IPS DF 6.9 (cell line): ENCODE results near the gene CYP4V2.

Source experiments
- DNase-seq: peaks from one replicate; pipeline ENCODE4 v3.0.0-alpha.2; 2013; ENCODE audit warnings: low read depth, low spot score
- H3K27ac ChIP-seq: one replicate; pipeline ENCODE4 v1.5.1; 2013; ENCODE audit warnings: low read length, control low read depth
- H3K27me3 ChIP-seq: 2 replicates; pipeline ENCODE4 v1.6.1; 2013; ENCODE audit warnings: mild to moderate bottlenecking, low read length; ENCODE audit not compliant: control insufficient read depth, insufficient read depth
- H3K36me3 ChIP-seq: 2 replicates; pipeline ENCODE4 v1.6.1; 2013; ENCODE audit warnings: low read length; ENCODE audit not compliant: control insufficient read depth, insufficient read depth
- H3K4me1 ChIP-seq: 2 replicates; pipeline ENCODE4 v1.6.1; 2013; ENCODE audit warnings: low read length; ENCODE audit not compliant: control insufficient read depth, insufficient read depth
- H3K4me3 ChIP-seq: 2 replicates; pipeline ENCODE4 v1.5.1; 2013; ENCODE audit warnings: mild to moderate bottlenecking, low read length
- H3K9me3 ChIP-seq: 2 replicates; pipeline ENCODE4 v1.6.1; 2013; ENCODE audit warnings: low read length, inconsistent platforms; ENCODE audit not compliant: control insufficient read depth, insufficient read depth
- WGBS: extraction: QIAGEN DNeasy Blood & Tissue Kit; methylation state at CpG from one replicate; pipeline ENCODE4 v1.1.7; 2013; ENCODE audit warnings: mixed read lengths, missing lambda C conversion rate; ENCODE audit not compliant: insufficient read length, insufficient coverage; 5-methylcytosine and 5-hydroxymethylcytosine counted together

CYP4V2 gene

GRCh38 chr4:186203406-186203805 is 12.0 kb downstream of the CYP4V2 start:
- Histone ChIP-seq H3K27me3 (no peaks in the 10 kb centered on the region), H3K36me3 (no peaks in the 10 kb centered on the region), H3K4me1 (no peaks in the 10 kb centered on the region), H3K27ac (no peak overlapping the region), H3K4me3 (no peak overlapping the region), H3K9me3 (no peaks in the 10 kb centered on the region)
- WGBS, result no CpG with 5 or more reads among the region's 12 CpGs
- no peak for DNase-seq

DNA sequence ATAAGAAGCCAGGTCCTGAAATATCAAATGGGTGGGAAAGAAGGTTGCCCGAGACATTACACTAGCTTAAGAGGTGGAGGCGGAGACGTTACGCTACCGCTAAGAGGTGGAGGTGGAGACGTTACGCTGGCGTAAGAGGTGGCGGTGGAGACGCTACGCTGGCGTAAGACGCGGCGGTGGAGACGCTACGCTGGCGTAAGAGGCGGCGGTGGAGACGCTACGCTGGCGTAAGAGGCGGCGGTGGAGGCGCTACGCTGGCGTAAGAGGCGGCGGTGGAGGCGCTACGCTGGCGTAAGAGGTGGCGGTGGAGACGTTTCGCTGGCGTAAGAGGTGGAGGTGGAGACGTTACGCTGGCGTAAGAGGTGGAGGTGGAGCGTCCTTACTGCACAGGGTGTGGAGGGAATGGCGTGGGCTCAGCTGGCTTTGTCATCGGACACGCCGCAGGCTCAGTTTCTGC is 12.8 kb downstream of the CYP4V2 start:
- H3K9me3 ChIP-seq, result no peaks in the 10 kb centered on the region
- H3K27me3 ChIP-seq, result no peaks in the 10 kb centered on the region
- H3K4me3 ChIP-seq, result no peak overlapping the region
- no peaks in the 10 kb centered on the region for H3K36me3 ChIP-seq
- no peak for DNase-seq
- no peak overlapping the region for H3K27ac ChIP-seq
- WGBS, result no CpG with 5 or more reads among the region's 45 CpGs
- H3K4me1 ChIP-seq, result no peaks in the 10 kb centered on the region

- WGBS, result no CpG with 5 or more reads among the region's 13 CpGs
- Histone ChIP-seq H3K27ac (no peak overlapping the region), H3K9me3 (no peaks in the 10 kb centered on the region; the same call in 1 of the 2 replicates), H3K36me3 (no peaks in the 10 kb centered on the region), H3K27me3 (no peaks in the 10 kb centered on the region), H3K4me1 (no peaks in the 10 kb centered on the region), H3K4me3 (no peak overlapping the region)
- DNase-seq, result no peak
Measured at GRCh38 chr4:186204686-186205085, 13.3 kb downstream of the CYP4V2 start.

DNA sequence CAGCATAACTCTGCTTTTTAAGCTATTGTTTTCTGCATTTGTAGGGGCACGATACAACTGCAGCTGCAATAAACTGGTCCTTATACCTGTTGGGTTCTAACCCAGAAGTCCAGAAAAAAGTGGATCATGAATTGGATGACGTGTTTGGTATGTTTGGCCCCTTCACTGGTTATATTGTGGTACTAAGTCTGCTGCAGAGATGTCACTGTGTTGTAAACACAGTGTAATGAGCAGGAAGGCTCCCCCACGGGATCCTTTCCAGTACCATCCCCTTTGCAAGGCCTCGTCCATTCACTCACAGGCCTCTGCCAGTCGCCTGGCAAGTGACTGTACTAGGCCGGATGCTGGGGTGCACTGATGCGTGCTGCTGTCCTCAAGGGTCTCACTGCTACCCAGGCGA is 13.8 kb downstream of the CYP4V2 start:
- WGBS, result no CpG with 5 or more reads among the region's 8 CpGs
- no peaks in the 10 kb centered on the region for H3K27me3 ChIP-seq
- H3K36me3 ChIP-seq, result no peaks in the 10 kb centered on the region
- H3K4me3 ChIP-seq, result no peak overlapping the region
- no peaks in the 10 kb centered on the region for H3K4me1 ChIP-seq
- no peak for DNase-seq
- H3K9me3 ChIP-seq, result no peaks in the 10 kb centered on the region; the same call in 1 of the 2 replicates
- no peak overlapping the region for H3K27ac ChIP-seq

DNA sequence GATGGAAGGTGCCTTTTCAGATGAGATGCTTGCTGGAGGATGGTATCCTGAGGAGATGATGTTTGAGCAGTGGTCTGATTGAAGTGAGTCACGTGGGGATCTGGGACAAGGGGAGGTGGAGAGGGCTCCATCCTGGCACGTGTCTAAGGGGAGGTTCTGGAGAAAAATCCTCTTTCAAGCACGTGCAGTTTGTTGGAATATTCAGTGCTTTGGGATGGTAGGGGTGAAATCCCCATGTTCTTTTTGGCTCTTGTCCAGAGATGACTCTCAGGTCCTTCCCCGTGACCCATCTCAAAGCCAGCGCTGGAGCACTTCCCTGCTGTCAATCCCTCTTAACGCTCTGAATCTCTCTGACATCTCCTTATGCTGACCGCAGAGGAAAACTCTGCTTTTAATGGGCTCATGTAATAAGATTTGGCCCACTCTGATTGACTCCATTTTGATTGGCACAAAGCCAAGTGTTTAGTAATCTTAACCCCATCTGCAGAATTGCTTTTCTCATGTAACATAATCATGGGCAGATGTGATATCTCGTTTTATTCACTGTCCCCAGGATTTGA is 25.2 kb downstream of the CYP4V2 start:
- no peak for DNase-seq
- WGBS, result no CpG with 5 or more reads among the region's 8 CpGs
- H3K27me3 ChIP-seq, result no peaks in the 10 kb centered on the region
- H3K27ac ChIP-seq, result no peak overlapping the region
- no peaks in the 10 kb centered on the region for H3K4me1 ChIP-seq
- H3K36me3 ChIP-seq, result no peaks in the 10 kb centered on the region
- no peaks in the 10 kb centered on the region for H3K9me3 ChIP-seq
- H3K4me3 ChIP-seq, result no peak overlapping the region

DNA sequence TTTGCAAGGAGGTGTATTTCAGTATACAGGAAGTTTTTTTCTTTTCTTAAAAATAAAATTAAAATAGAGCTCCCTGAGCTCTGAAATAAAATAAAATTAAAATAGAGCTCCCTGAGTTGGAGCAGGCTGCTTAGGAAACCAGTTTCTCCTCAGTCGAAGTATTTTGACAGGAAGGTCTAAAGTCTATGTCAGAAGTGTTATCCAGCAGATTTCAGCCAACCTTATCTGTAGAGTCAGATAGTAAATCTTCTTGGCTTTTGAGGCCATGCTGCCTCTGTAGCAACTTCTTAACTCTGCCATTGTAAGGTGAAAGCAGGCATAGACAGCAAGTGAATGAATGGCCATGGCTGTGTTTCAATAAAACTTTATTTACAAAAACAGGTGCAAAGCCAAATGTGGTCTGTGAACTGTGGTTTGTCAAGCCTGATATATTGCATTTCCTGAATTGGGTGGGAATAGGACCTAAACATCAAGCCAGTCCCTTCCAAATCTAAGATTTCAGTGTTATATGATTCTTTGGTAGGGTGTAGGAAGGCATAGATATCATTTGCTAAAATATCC is 26.4 kb downstream of the CYP4V2 start:
- Histone ChIP-seq H3K9me3 (no peaks in the 10 kb centered on the region), H3K27me3 (no peaks in the 10 kb centered on the region), H3K4me1 (no peaks in the 10 kb centered on the region), H3K36me3 (no peaks in the 10 kb centered on the region), H3K27ac (no peak overlapping the region), H3K4me3 (no peak overlapping the region)
- DNase-seq, result no peak
- WGBS, result no CpG with 5 or more reads among the region's 1 CpG

DNA sequence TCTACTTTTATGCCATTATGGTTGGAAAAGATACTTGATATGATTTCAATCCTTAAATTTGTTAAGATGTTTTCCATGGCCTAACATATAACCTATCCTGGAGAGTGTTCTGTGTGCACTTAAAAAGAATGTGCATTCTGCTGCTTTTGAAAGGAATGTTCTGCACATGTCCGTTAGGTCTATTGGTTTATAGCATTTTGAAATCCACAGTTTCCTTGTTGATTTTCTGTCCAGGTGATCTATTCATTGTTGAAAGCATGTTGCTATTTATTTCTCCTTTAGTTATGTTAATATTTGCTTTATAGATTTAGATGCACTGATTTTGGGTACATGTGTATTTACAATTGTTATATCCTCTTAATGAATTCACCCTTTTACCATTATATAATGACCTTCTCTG is 30.3 kb downstream of the CYP4V2 start:
- 0 out of 2 replicates have a peak, but pooled peaks cover 2% of the 10 kb centered on the region for H3K36me3 ChIP-seq
- no CpG with 5 or more reads among the region's 1 CpG for WGBS
- H3K9me3 ChIP-seq, result peaks cover 7% of the 10 kb centered on the region
- no peak overlapping the region for H3K4me3 ChIP-seq
- no peak for DNase-seq
- no peak overlapping the region for H3K27ac ChIP-seq
- H3K27me3 ChIP-seq, result no peaks in the 10 kb centered on the region
- no peaks in the 10 kb centered on the region for H3K4me1 ChIP-seq

GRCh38 chr4:186225848-186226247 is 34.5 kb downstream of the CYP4V2 start:
- Histone ChIP-seq H3K36me3 (0 out of 2 replicates have a peak, but pooled peaks cover 2% of the 10 kb centered on the region), H3K27ac (no peak overlapping the region), H3K4me1 (no peaks in the 10 kb centered on the region), H3K27me3 (no peaks in the 10 kb centered on the region), H3K9me3 (peaks cover 7% of the 10 kb centered on the region), H3K4me3 (no peak overlapping the region)
- no peak for DNase-seq

GRCh38 chr4:186226521-186227189 is 35.3 kb downstream of the CYP4V2 start:
- no peak overlapping the region for H3K27ac ChIP-seq
- no peak for DNase-seq
- H3K4me1 ChIP-seq, result no peaks in the 10 kb centered on the region
- H3K9me3 ChIP-seq, result peaks cover 7% of the 10 kb centered on the region
- no CpG with 5 or more reads among the region's 3 CpGs for WGBS
- H3K36me3 ChIP-seq, result 0 out of 2 replicates have a peak, but pooled peaks cover 2% of the 10 kb centered on the region
- no peak overlapping the region for H3K4me3 ChIP-seq
- H3K27me3 ChIP-seq, result no peaks in the 10 kb centered on the region

DNA sequence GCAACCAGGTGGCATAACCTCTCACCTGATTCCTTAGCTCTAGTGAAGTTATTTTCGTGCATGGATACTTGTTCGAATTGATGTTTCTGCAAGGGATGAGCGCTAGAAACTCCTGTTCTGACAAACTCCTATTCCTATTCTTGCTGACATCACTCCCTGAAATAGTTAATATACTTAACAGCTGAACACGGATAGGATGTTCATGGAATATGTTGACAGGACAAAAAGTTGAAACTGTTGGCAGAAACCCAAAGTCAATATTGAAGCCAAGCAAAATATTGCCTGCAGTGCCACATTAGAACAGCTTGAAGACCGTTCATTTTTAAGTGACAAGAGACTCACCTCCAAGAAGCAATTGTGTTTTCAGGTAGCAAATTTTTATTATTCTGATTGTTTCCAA is 35.9 kb downstream of the CYP4V2 start, which contains the start of gene KLKB1:
Gene KLKB1, plus strand, starts transcription at position 287 of the 400 bp plus-strand sequence. CDS start 689 bp downstream, outside the sequence.
- WGBS, result no CpG with 5 or more reads among the region's 5 CpGs

More for the DNA sequence above, 35.9 kb downstream of the CYP4V2 start, which contains the start of gene KLKB1:
- no peaks in the 10 kb centered on the region for H3K4me1 ChIP-seq
- H3K9me3 ChIP-seq, result peaks cover 7% of the 10 kb centered on the region
- no peak within 1 kb of the TSS for H3K4me3 ChIP-seq
- DNase-seq, result no peak
- no peaks in the 10 kb centered on the region for H3K27me3 ChIP-seq
- H3K36me3 ChIP-seq, result 0 out of 2 replicates have a peak, but pooled peaks cover 2% of the 10 kb centered on the region
- no peak within 1 kb of the TSS for H3K27ac ChIP-seq
